ENCODE results near the gene PTPRM. TPM values are rescaled to one million over a fixed set of nuclear protein-coding genes. Genes with fewer than 3 reads are reported as not detected.
A peak's percentile ranks its signal among the peaks of the same experiment; 100 is the strongest.

PTPRM gene
- polyA plus RNA-seq, 2 of the 4 experiments (the other 2 are of a cell fraction) = 44.5 to 199 TPM

GRCh38 chr18:7941533-7941932 is 374.4 kb downstream of the PTPRM start:
- ChIA-PET CTCF (interaction anchor here (1.5 kb wide), 1 partner anchor 61 kb away, joined by 3 read pairs; no protein-coding TSS in a partner anchor), POLR2A (no interaction called here)
- Histone ChIP-seq H3K4me2 (peak overlapping the region; percentile 45), H3K27ac (peak overlapping the region; percentile 93 to 95), H3K9me3 (no peaks in the 10 kb centered on the region), H3K4me3 (no peak overlapping the region), H3K4me1 (peaks cover 76% of the 10 kb centered on the region)
- peak in 1 of 2 experiments; percentile 83 for DNase-seq (ENCODE audit: low read depth in 1 of 2, low spot score in 1 of 2)
- no peak for TF ChIP-seq MAFK (IDR thresholded peaks at IDR 0.05; ENCODE audit: partially characterized antibody)
- no peak for TF ChIP-seq FOXS1 (CRISPR knock-in tag; IDR thresholded peaks at IDR 0.05)
- no peak for TF ChIP-seq RCOR1 (IDR thresholded peaks at IDR 0.05; ENCODE audit: low read depth, low read length)
- no peak for TF ChIP-seq ZNF302 (CRISPR knock-in tag; IDR thresholded peaks at IDR 0.05)
- no peak for TF ChIP-seq RFX5 (IDR thresholded peaks at IDR 0.05)
- no peak for TF ChIP-seq BCL3 (IDR thresholded peaks at IDR 0.05)
- TF ChIP-seq ATOH8 (CRISPR knock-in tag; IDR thresholded peaks at IDR 0.05; ENCODE audit: low read depth) = no peak
- peak; percentile 20 to 33; a peak in 1 of 5 replicates for TF ChIP-seq EP300 (IDR thresholded peaks at IDR 0.05)
- TF ChIP-seq MAZ (IDR thresholded peaks at IDR 0.05; ENCODE audit: borderline replicate concordance, low read depth, low read length) = no peak
- no peak for TF ChIP-seq REST (IDR thresholded peaks at IDR 0.05)
- no peak for TF ChIP-seq FOSL2 (IDR thresholded peaks at IDR 0.05)
- TF ChIP-seq FOSL2 (CRISPR knock-in tag; IDR thresholded peaks at IDR 0.05) = no peak
- TF ChIP-seq GATA3 (IDR thresholded peaks at IDR 0.05; ENCODE audit: borderline replicate concordance) = 0 out of 2 replicates have a peak, but pooled peaks have one; percentile 25
- FAIRE-seq = no peak
- 4% methylated on average over 5 of the region's 6 CpGs for WGBS (ENCODE audit: missing lambda C conversion rate)
- ATAC-seq = no peak; a peak in 1 of 6 replicates

GRCh38 chr18:7945882-7946281 is 378.8 kb downstream of the PTPRM start:
- Histone ChIP-seq H3K4me2 (peak overlapping the region; percentile 75), H3K4me3 (peak overlapping the region; percentile 33; the same call in 1 of the 3 replicates), H3K4me1 (peaks cover 92% of the 10 kb centered on the region), H3K27ac (peak overlapping the region; percentile 93 to 95), H3K9me3 (no peaks in the 10 kb centered on the region)
- ChIA-PET CTCF (interaction anchor here (1.0 to 1.8 kb wide), 4 partner anchors 10 to 67 kb away, joined by 4 to 8 read pairs (median 4); no protein-coding TSS in a partner anchor), POLR2A (interaction anchor here (2.1 kb wide), 1 partner anchor 44 kb away, joined by 7 read pairs; no protein-coding TSS in a partner anchor)
- FAIRE-seq = no peak
- DNase-seq (ENCODE audit: low read depth in 1 of 2, low spot score in 1 of 2) = peak; percentile 57 to 87
- 0% methylated on average over 2 of the region's 3 CpGs for WGBS (ENCODE audit: missing lambda C conversion rate)
- peak; percentile 89 to 90 for ATAC-seq
- TF ChIP-seq HOXA7 (CRISPR knock-in tag; IDR thresholded peaks at IDR 0.05) (no peak), JUNB (IDR thresholded peaks at IDR 0.05) (peak; percentile 92), MYC (IDR thresholded peaks at IDR 0.05; ENCODE audit: borderline replicate concordance, low read length) (0 out of 2 replicates have a peak, but pooled peaks have one; percentile 25), FOSL2 (IDR thresholded peaks at IDR 0.05) (peak; percentile 90), FOSL2 (CRISPR knock-in tag; IDR thresholded peaks at IDR 0.05) (peak; percentile 97), NPAS2 (CRISPR knock-in tag; IDR thresholded peaks at IDR 0.05; ENCODE audit: borderline replicate concordance) (no peak), E2F6 (IDR thresholded peaks at IDR 0.05; ENCODE audit: borderline replicate concordance, low read depth) (no peak), MAX (IDR thresholded peaks at IDR 0.05) (0 out of 2 replicates have a peak, but pooled peaks have one; percentile 43), CEBPB (IDR thresholded peaks at IDR 0.05) (peak in 1 of 2 experiments; percentile 40; a peak in 2 of 4 replicates), HES2 (IDR thresholded peaks at IDR 0.05) (no peak), JUN (IDR thresholded peaks at IDR 0.05) (peak; percentile 54 to 81; a peak in 4 of 5 replicates), EHMT2 (IDR thresholded peaks at IDR 0.05; ENCODE audit: low read depth) (no peak), HEYL (CRISPR knock-in tag; IDR thresholded peaks at IDR 0.05) (no peak), GATA3 (IDR thresholded peaks at IDR 0.05; ENCODE audit: borderline replicate concordance) (peak; percentile 79; the same call in 1 of the 2 replicates), EP300 (IDR thresholded peaks at IDR 0.05) (peak; percentile 82 to 83; a peak in 3 of 5 replicates), ZC3H11A (IDR thresholded peaks at IDR 0.05) (no peak), SMC3 (IDR thresholded peaks at IDR 0.05) (peak; percentile 33; the same call in 2 of the 3 replicates), RAD21 (conservative IDR thresholded peaks at IDR 0.05 in 1 of 2, IDR thresholded peaks at IDR 0.05 in 1 of 2) (peak in 1 of 2 experiments; percentile 53; a peak in 4 of 5 replicates), BCL3 (IDR thresholded peaks at IDR 0.05) (0 out of 3 replicates have a peak, but pooled peaks have one; percentile 60), CBX8 (IDR thresholded peaks at IDR 0.05) (no peak)
